Transverse colon (tissue), 4 donors: ENCODE data around the gene ENOX1. TPM values are rescaled to one million over a fixed set of nuclear protein-coding genes. Genes with fewer than 3 reads are reported as not detected.

Source experiments
- DNase-seq: peaks from one replicate; pipeline ENCODE4 v3.0.0-alpha.2; 2019
- H3K27ac ChIP-seq, 4 donors: fragments of 200-600 bp; sonication (generic); 2 replicates each; pipeline ENCODE4 v1.5.1; 2016 to 2018; ENCODE audit warnings: inconsistent platforms in 4 of 4
- H3K27me3 ChIP-seq: fragments of 200-600 bp; sonication (generic); 2 replicates; pipeline ENCODE4 v1.5.1; 2017; ENCODE audit warnings: inconsistent platforms
- H3K36me3 ChIP-seq, 4 donors: fragments of 200-600 bp; sonication (generic); 2 replicates each; pipeline ENCODE4 v1.5.1; 2017 to 2019; ENCODE audit warnings: inconsistent platforms in 4 of 4
- H3K4me1 ChIP-seq, 4 donors: fragments of 200-600 bp; sonication (generic); 2 replicates each; pipeline ENCODE4 v1.5.1; 2017 to 2020; ENCODE audit warnings: inconsistent platforms in 4 of 4
- H3K4me3 ChIP-seq, 4 donors: fragments of 200-600 bp; sonication (generic); 1 replicate in 1 of 4; 2 replicates in 3 of 4; pipeline versions ENCODE4 v1.5.1 to v1.6.1; 2017 to 2019; ENCODE audit warnings: inconsistent platforms in 4 of 4
- H3K9me3 ChIP-seq, 2 donors: fragments of 200-600 bp; sonication (generic); 2 replicates each; pipeline ENCODE4 v1.5.1; 2017 to 2019; ENCODE audit warnings: inconsistent platforms in 2 of 2
- EP300 ChIP-seq: sonication (generic); formaldehyde crosslinking; IDR thresholded peaks from one replicate; pipeline ENCODE4 v1.6.1; 2017; ENCODE audit warnings: antibody characterized with exemption, low read depth
- POLR2A ChIP-seq: fragments of 450-650 bp; IDR thresholded peaks from one replicate; pipeline ENCODE4 v1.6.1; 2016; ENCODE audit warnings: antibody characterized with exemption, mild to moderate bottlenecking, moderate library complexity
- POLR2AphosphoS5 ChIP-seq, 3 donors: sonication (generic); formaldehyde crosslinking; IDR thresholded peaks; one replicate each; pipeline ENCODE4 v1.6.1; 2016; ENCODE audit warnings: antibody characterized with exemption in 3 of 3
- WGBS, 2 donors: methylation state at CpG; one replicate each; pipeline ENCODE4 v1.1.5; 2018; ENCODE audit warnings: low coverage in 1 of 2; 5-methylcytosine and 5-hydroxymethylcytosine counted together
- in situ Hi-C, 4 donors: fragments of 200-750 bp; cut with MboI; loops; one replicate each; pipeline versions ENCODE4 v1.15.0 to v1.15.1; 2017; ENCODE audit warnings: low sequenced_read_pairs in 3 of 4, low pct_ligation_motif_present in 1 of 4, low pct_unique_long_range_greater_than_20kb in 1 of 4
- intact Hi-C: fragments of 100-400 bp; cut with DNase I; formaldehyde crosslinking; loops from one replicate; pipeline ENCODE4 v1.15.1; 2023; ENCODE audit warnings: low total_unique reads
- total RNA-seq, 4 donors: library from RNA; depleted of rRNA; stranded (reverse); fragments of >200 nt; gene quantifications; one replicate each; pipeline ENCODE4 v1.1.0, GENCODE V29; 2016
- TF ChIP-seq, protein P1 (sequence below), 5 experiments: fragments of 200-600 bp in 3 of 5; fragments of 450-650 bp in 2 of 5; sonication (generic) in 3 of 5; IDR thresholded peaks; 1 replicate in 2 of 5; 2 replicates in 3 of 5; pipeline ENCODE4 v1.5.1; 2016 to 2017; ENCODE audit warnings: antibody characterized with exemption in 5 of 5, inconsistent platforms in 3 of 5, mild to moderate bottlenecking in 2 of 5, moderate library complexity in 1 of 5

The ENOX1 gene
- total RNA-seq, 4 donors from 2014 or later = 1.5 to 6.4 (median 2.2) TPM

DNA sequence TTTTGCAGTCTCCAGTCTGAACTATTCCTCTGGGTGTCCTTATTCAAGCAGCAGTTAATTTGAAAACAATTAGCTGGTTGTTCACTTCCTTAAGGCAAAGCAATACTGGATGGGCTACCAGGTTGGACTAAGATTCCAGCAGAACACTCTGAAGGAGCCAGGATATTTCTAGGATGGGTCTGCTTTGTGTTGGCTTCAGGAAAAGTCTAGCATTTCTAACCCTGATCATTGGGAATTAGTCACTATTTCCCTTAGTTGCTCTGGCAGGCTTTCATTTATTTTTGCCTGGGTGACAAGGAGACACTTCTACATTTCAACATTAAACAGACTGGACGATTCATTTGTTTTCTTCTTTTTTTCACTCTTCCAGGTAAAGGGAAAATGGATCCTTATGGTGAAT, 228.4 kb downstream of the ENOX1 start:
- H3K4me1 ChIP-seq = no peaks in the 10 kb centered on the region
- no peaks in the 10 kb centered on the region for H3K27me3 ChIP-seq
- no peak for DNase-seq
- WGBS, 2 donors = 47 to 69% methylated on average over 1 of the region's 1 CpG
- H3K27ac ChIP-seq = no peak overlapping the region
- H3K36me3 ChIP-seq = no peaks in the 10 kb centered on the region
- TF ChIP-seq EP300 = no peak
- TF ChIP-seq POLR2A = no peak
- TF ChIP-seq POLR2AphosphoS5 (IDR thresholded peaks at IDR 0.05) = no peak
- TF ChIP-seq, protein P1, sequence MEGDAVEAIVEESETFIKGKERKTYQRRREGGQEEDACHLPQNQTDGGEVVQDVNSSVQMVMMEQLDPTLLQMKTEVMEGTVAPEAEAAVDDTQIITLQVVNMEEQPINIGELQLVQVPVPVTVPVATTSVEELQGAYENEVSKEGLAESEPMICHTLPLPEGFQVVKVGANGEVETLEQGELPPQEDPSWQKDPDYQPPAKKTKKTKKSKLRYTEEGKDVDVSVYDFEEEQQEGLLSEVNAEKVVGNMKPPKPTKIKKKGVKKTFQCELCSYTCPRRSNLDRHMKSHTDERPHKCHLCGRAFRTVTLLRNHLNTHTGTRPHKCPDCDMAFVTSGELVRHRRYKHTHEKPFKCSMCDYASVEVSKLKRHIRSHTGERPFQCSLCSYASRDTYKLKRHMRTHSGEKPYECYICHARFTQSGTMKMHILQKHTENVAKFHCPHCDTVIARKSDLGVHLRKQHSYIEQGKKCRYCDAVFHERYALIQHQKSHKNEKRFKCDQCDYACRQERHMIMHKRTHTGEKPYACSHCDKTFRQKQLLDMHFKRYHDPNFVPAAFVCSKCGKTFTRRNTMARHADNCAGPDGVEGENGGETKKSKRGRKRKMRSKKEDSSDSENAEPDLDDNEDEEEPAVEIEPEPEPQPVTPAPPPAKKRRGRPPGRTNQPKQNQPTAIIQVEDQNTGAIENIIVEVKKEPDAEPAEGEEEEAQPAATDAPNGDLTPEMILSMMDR (IDR thresholded peaks at IDR 0.05) = no peak
- in situ Hi-C loops = no loop called here
- intact Hi-C loops = no loop called here
- no peaks in the 10 kb centered on the region for H3K9me3 ChIP-seq
- no peak overlapping the region for H3K4me3 ChIP-seq

DNA sequence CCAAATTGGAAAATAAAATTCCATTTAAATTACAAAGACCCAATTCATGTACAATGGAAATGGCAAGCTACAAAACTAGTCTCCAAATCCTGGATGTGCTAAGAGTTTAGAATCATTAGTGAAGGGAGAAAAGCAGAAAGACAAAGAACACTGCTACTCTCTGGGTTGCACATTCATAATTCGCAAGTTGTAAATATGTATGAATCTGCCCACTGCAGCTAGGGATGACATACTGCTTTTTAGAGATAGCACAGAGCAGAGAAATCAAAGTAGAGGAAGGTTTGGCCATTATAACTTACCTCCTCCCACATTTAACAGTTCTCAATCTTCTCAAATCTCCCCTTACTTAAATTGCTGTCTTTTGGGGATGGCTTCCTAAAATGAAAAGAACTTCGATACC, 231.1 kb downstream of the ENOX1 start:
- 89% methylated on average over 2 of the region's 2 CpGs for WGBS, 2 donors
- Histone ChIP-seq H3K27ac (no peak overlapping the region), H3K9me3 (no peaks in the 10 kb centered on the region), H3K36me3 (no peaks in the 10 kb centered on the region), H3K4me1 (no peaks in the 10 kb centered on the region), H3K27me3 (no peaks in the 10 kb centered on the region), H3K4me3 (no peak overlapping the region)
- DNase-seq = no peak
- no peak for TF ChIP-seq POLR2AphosphoS5 (IDR thresholded peaks at IDR 0.05)
- TF ChIP-seq EP300 = no peak
- no peak for TF ChIP-seq POLR2A
- TF ChIP-seq, protein P1 (IDR thresholded peaks at IDR 0.05) = no peak
- intact Hi-C loops = no loop called here
- in situ Hi-C loops = no loop called here

DNA sequence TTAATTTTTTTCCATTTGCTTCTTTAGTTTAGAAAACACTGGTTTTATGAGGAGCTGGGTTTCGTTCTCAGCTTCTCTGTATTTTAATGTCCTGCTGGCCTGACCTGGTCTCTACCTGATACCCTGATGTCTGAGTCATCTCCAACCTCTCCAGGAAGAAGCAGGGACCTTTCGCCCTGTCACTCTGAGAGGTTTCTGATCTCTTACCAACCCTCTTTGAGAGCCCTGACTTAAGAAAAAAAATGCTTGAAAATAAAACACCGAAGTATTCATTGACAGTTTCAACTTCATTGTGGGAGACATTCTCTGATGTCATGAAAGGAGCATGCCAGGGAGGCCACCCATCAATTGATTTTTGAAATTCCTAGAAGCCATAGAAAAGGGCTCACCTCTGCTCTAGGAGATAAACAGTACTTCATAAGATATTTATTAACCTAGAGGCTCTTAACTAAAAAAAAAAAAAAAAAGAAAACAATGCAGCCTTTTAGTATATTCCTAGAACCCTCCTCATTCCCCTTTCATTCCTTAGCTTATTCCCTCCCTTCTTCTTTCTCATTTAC, 234.8 kb downstream of the ENOX1 start:
- H3K9me3 ChIP-seq = no peaks in the 10 kb centered on the region
- DNase-seq = no peak
- no peak overlapping the region for H3K27ac ChIP-seq
- TF ChIP-seq, protein P1 (IDR thresholded peaks at IDR 0.05) = no peak
- TF ChIP-seq POLR2A (no peak), EP300 (no peak), POLR2AphosphoS5 (IDR thresholded peaks at IDR 0.05) (no peak)
- H3K4me1 ChIP-seq = peaks cover 0 to 5% (median 0%) of the 10 kb centered on the region in 4 donors
- 78 to 86% methylated on average over 3 of the region's 3 CpGs for WGBS, 2 donors
- H3K36me3 ChIP-seq = no peaks in the 10 kb centered on the region
- intact Hi-C loops = no loop called here
- in situ Hi-C loops = no loop called here
- no peaks in the 10 kb centered on the region for H3K27me3 ChIP-seq
- no peak overlapping the region for H3K4me3 ChIP-seq

DNA sequence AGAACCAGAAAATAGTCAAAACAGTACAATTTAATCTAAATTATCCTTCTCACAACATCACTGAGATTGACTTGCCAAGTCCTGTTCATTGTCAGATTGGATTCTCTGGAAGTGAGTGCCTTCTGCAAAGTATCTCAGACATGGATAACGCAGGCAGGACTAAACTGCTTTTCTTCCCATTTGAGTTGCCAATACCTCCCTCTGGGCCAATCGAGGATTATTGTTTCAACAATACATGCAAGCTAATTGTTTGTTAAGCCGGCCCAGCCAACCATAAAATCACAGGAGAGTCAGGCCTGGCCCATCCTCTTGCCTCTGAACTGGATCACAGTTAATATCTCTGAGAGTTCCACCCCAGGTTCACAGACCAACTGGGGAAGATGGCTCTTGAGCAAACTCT, 240.0 kb downstream of the ENOX1 start:
- H3K36me3 ChIP-seq = no peaks in the 10 kb centered on the region
- 32 to 59% methylated on average over 2 to 3 of the region's 3 CpGs for WGBS, 2 donors
- H3K9me3 ChIP-seq = no peaks in the 10 kb centered on the region
- H3K27me3 ChIP-seq = no peaks in the 10 kb centered on the region
- TF ChIP-seq POLR2A (no peak), POLR2AphosphoS5 (IDR thresholded peaks at IDR 0.05) (no peak), EP300 (no peak)
- TF ChIP-seq, protein P1 (IDR thresholded peaks at IDR 0.05) = no peak
- intact Hi-C loops (no loop called here), in situ Hi-C loops (no loop called here)
- peaks cover 0 to 23% (median 0%) of the 10 kb centered on the region in 4 donors for H3K4me1 ChIP-seq
- no peak overlapping the region for H3K27ac ChIP-seq
- no peak overlapping the region for H3K4me3 ChIP-seq
- DNase-seq = no peak
